Endodermal cell (in vitro differentiated cells): ENCODE data around the gene DPP3. TPM values are rescaled to one million over a fixed set of nuclear protein-coding genes. Genes with fewer than 3 reads are reported as not detected.

Experiments used
- DNase-seq: peaks from one replicate; pipeline ENCODE4 v3.0.0-alpha.2; 2017
- H3K27ac ChIP-seq: 2 replicates; pipeline ENCODE4 v1.5.1; 2013; ENCODE audit warnings: mild to moderate bottlenecking, low read depth, low read length, moderate library complexity
- H3K27me3 ChIP-seq: 2 replicates; pipeline ENCODE4 v1.6.1; 2013; ENCODE audit warnings: mild to moderate bottlenecking, low read length, moderate library complexity; ENCODE audit not compliant: insufficient read depth, control insufficient read depth, poor library complexity, severe bottlenecking
- H3K36me3 ChIP-seq: 2 replicates; pipeline ENCODE4 v1.7.0; 2013; ENCODE audit warnings: mild to moderate bottlenecking, low read length, moderate library complexity; ENCODE audit not compliant: control insufficient read depth, insufficient read depth
- H3K4me1 ChIP-seq: one replicate; pipeline ENCODE4 v1.7.0; 2013; ENCODE audit warnings: low read length; ENCODE audit not compliant: control insufficient read depth, insufficient read depth
- H3K4me3 ChIP-seq: 2 replicates; pipeline ENCODE4 v1.5.1; 2013; ENCODE audit warnings: mild to moderate bottlenecking, low read length, moderate library complexity
- H3K9ac ChIP-seq: 2 replicates; pipeline ENCODE4 v1.6.1; 2013; ENCODE audit warnings: mild to moderate bottlenecking, low read length, moderate library complexity; ENCODE audit not compliant: poor library complexity, severe bottlenecking; ENCODE audit errors: extremely low read depth
- H3K9me3 ChIP-seq: 2 replicates; pipeline ENCODE4 v1.6.1; 2013; ENCODE audit warnings: mild to moderate bottlenecking, low read length, moderate library complexity; ENCODE audit not compliant: control insufficient read depth
- H3K27ac Mint-ChIP-seq: 2 replicates; pipeline ENCODE4 v1.8.0; 2020; ENCODE audit warnings: mixed read lengths
- H3K27me3 Mint-ChIP-seq: 2 replicates; pipeline ENCODE4 v1.8.0; 2021; ENCODE audit warnings: mild to moderate bottlenecking, mixed read lengths; ENCODE audit not compliant: insufficient read depth
- H3K36me3 Mint-ChIP-seq: 2 replicates; pipeline ENCODE4 v1.8.0; 2020; ENCODE audit warnings: low read depth, mixed read lengths
- H3K4me1 Mint-ChIP-seq: 2 replicates; pipeline ENCODE4 v1.8.0; 2020; ENCODE audit warnings: mixed read lengths
- H3K4me3 Mint-ChIP-seq: 2 replicates; pipeline ENCODE4 v1.8.0; 2020; ENCODE audit warnings: mild to moderate bottlenecking, moderate library complexity, mixed read lengths
- H3K9me3 Mint-ChIP-seq: 2 replicates; pipeline ENCODE4 v1.8.0; 2020; ENCODE audit warnings: mild to moderate bottlenecking, mixed read lengths
- WGBS, 2 experiments: methylation state at CpG; one replicate each; pipeline versions ENCODE4 v1.1.5 to v1.1.7; 2013; ENCODE audit warnings: missing lambda C conversion rate in 2 of 2, mixed read lengths in 1 of 2; ENCODE audit not compliant: insufficient coverage in 1 of 2, insufficient read length in 1 of 2; 5-methylcytosine and 5-hydroxymethylcytosine counted together
- total RNA-seq, 2 donors: library from RNA; stranded (reverse); fragmentation: NEBNext Ultra II Directional in 1 of 2; extraction: Animal tissue kit (Norgen Biotek cat#: 25700) in 1 of 2; gene quantifications; 2 replicates in 1 of 2; 3 replicates in 1 of 2; pipeline ENCODE4 v1.2.1, GENCODE V29; 2021
- TF ChIP-seq, protein P1 (sequence below): fragments of 200-600 bp; sonication (generic); conservative IDR thresholded peaks from 2 replicates; pipeline ENCODE4 v1.5.0; 2021; ENCODE audit warnings: antibody characterized with exemption, mild to moderate bottlenecking

Gene DPP3
- total RNA-seq, 2 donors from 2014 or later: 84.8 to 86.3 TPM

DNA sequence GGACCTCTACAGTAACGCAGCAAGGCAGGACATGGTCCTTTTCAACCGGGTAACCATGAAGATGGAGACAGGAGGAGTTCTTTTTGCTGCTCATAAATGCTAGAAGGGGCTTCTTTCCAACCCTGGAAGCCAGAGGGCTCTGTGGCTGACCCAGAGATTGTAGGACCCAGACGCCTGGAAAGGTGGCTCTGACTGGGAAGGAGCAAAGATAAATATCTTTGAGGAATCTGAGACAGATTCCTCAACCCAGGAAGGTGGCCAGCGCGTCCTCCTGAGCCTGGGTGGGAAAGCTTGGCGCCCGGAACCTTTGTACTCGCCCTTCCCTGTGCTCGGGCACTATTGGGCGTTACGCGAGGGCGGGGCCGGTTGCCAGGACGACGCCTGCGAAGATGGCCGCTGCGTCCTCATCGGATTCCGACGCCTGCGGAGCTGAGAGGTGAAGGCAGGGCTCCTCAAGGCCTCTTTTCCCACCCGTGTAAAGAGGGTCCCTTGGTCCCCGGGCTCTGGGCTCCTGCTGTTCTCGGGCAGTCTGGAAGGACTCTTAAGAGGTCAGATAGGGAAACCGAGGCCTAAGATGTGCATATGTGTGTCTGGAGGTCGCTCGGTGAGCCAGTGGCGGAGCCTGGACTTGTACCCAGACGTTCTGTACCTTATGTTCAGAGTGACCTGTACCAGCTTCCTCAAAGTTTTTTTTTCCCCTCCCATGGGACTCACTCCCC is 30.2 kb downstream of the DPP3 start, which contains the start of gene BBS1:
Gene BBS1, plus strand, starts transcription at position 365 of the 719 bp plus-strand sequence. Its CDS starts 25 bp downstream, at position 390.
- Mint-ChIP-seq H3K4me3 (peak within 1 kb of the TSS; percentile 86), H3K9me3 (no peaks in the 10 kb centered on the region), H3K4me1 (peaks cover 8% of the 10 kb centered on the region), H3K27me3 (no peaks in the 10 kb centered on the region), H3K27ac (peak within 1 kb of the TSS; percentile 93), H3K36me3 (peaks cover 46% of the 10 kb centered on the region)
- TF ChIP-seq, protein P1, sequence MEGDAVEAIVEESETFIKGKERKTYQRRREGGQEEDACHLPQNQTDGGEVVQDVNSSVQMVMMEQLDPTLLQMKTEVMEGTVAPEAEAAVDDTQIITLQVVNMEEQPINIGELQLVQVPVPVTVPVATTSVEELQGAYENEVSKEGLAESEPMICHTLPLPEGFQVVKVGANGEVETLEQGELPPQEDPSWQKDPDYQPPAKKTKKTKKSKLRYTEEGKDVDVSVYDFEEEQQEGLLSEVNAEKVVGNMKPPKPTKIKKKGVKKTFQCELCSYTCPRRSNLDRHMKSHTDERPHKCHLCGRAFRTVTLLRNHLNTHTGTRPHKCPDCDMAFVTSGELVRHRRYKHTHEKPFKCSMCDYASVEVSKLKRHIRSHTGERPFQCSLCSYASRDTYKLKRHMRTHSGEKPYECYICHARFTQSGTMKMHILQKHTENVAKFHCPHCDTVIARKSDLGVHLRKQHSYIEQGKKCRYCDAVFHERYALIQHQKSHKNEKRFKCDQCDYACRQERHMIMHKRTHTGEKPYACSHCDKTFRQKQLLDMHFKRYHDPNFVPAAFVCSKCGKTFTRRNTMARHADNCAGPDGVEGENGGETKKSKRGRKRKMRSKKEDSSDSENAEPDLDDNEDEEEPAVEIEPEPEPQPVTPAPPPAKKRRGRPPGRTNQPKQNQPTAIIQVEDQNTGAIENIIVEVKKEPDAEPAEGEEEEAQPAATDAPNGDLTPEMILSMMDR: no peak
- DNase-seq: peak; percentile 96
- Histone ChIP-seq H3K9me3 (no peaks in the 10 kb centered on the region), H3K9ac (peak within 1 kb of the TSS; percentile 79), H3K4me3 (peak within 1 kb of the TSS; percentile 94), H3K36me3 (peaks cover 37% of the 10 kb centered on the region), H3K27ac (peak within 1 kb of the TSS; percentile 65), H3K4me1 (no peaks in the 10 kb centered on the region), H3K27me3 (no peaks in the 10 kb centered on the region)
- WGBS, 2 experiments: 5 to 11% methylated on average over 27 to 31 of the region's 31 CpGs

DNA sequence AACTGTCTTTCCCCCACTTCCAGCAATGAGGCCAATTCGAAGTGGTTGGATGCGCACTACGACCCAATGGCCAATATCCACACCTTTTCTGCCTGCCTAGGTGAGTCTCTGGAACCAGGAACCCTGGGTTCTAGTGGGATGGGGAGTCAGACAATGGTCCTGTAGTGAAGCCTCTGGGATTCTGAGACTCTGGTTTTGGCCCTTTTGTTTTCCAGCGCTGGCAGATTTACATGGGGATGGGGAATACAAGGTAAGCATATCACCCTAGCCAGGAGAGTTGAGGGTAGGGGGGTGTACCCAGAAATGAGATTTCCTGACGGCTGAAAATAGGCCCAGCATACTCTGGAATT is 30.7 kb downstream of the DPP3 start:
- Mint-ChIP-seq H3K36me3 (peaks cover 50% of the 10 kb centered on the region), H3K27me3 (no peaks in the 10 kb centered on the region), H3K9me3 (no peaks in the 10 kb centered on the region), H3K4me3 (peak overlapping the region; percentile 86), H3K4me1 (peaks cover 8% of the 10 kb centered on the region), H3K27ac (peak overlapping the region; percentile 80)
- TF ChIP-seq, protein P1: no peak
- Histone ChIP-seq H3K9me3 (no peaks in the 10 kb centered on the region), H3K27me3 (no peaks in the 10 kb centered on the region), H3K36me3 (peaks cover 42% of the 10 kb centered on the region), H3K9ac (peak overlapping the region; percentile 79), H3K27ac (no peak overlapping the region), H3K4me1 (no peaks in the 10 kb centered on the region), H3K4me3 (peak overlapping the region; percentile 94)
- DNase-seq: no peak
- WGBS, 2 experiments: 8% methylated on average over 5 of the region's 5 CpGs; no CpG with 5 or more reads in 1 of the 2 experiments

DNA sequence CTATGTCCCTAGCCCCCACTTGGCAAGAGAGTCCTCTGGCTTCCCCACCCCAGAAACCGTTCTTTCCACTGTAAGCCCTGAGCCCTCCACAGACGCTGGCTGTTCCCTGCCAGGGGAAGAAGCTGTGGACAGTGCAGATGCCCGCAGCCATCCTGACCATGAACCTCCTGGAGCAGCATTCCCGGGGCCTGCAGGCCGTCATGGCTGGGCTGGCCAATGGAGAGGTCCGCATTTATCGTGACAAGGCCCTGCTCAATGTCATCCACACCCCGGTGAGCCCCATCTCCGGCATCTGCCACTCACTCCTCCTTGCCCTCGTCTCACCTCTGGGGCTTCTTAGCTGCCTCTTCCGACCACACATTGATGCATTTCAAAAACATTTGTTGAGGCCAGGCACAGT is 43.4 kb downstream of the DPP3 start:
- H3K4me3 ChIP-seq: no peak overlapping the region
- Mint-ChIP-seq H3K27me3 (no peaks in the 10 kb centered on the region), H3K27ac (no peak overlapping the region), H3K36me3 (peaks cover 56% of the 10 kb centered on the region), H3K4me1 (no peaks in the 10 kb centered on the region), H3K9me3 (no peaks in the 10 kb centered on the region), H3K4me3 (no peak overlapping the region)
- no peak overlapping the region for H3K9ac ChIP-seq
- no peaks in the 10 kb centered on the region for H3K4me1 ChIP-seq
- H3K36me3 ChIP-seq: peaks cover 36% of the 10 kb centered on the region
- TF ChIP-seq, protein P1: no peak
- DNase-seq: no peak
- H3K27ac ChIP-seq: no peak overlapping the region
- 93 to 97% methylated on average over 11 of the region's 11 CpGs for WGBS, 2 experiments
- no peaks in the 10 kb centered on the region for H3K27me3 ChIP-seq
- no peaks in the 10 kb centered on the region for H3K9me3 ChIP-seq
